HCT116 (cell line): ENCODE data around the gene SH2B3.

Experiments
- CEBPB ChIP-seq: IDR thresholded peaks from 2 replicates; pipeline ENCODE4 v1.6.1; 2012; ENCODE audit warnings: low read depth
- EGR1 ChIP-seq: IDR thresholded peaks from 2 replicates; pipeline ENCODE4 v1.6.1; 2012; ENCODE audit warnings: low read depth
- EZH2 ChIP-seq: fragments of 200-600 bp; sonication (generic); IDR thresholded peaks from 2 replicates; pipeline ENCODE4 v1.6.1; 2017; ENCODE audit warnings: antibody characterized with exemption, mixed run types
- FOSL1 ChIP-seq: IDR thresholded peaks from 2 replicates; pipeline ENCODE4 v1.6.1; 2012; ENCODE audit warnings: low read depth
- POLR2A ChIP-seq: IDR thresholded peaks from 2 replicates; pipeline ENCODE4 v1.7.0; 2011; ENCODE audit warnings: borderline replicate concordance; ENCODE audit not compliant: insufficient read depth, insufficient read length; ENCODE audit errors: extremely low read depth
- POLR2AphosphoS5 ChIP-seq: IDR thresholded peaks from 2 replicates; pipeline ENCODE4 v1.6.1; 2011; ENCODE audit warnings: mild to moderate bottlenecking, low read depth, low read length, moderate library complexity
- RAD21 ChIP-seq: IDR thresholded peaks from 2 replicates; pipeline ENCODE4 v1.6.1; 2012; ENCODE audit warnings: low read depth, mild to moderate bottlenecking
- SP1 ChIP-seq: IDR thresholded peaks from 2 replicates; pipeline ENCODE4 v1.6.1; 2012; ENCODE audit warnings: low read depth
- TCF7L2 ChIP-seq: IDR thresholded peaks from 2 replicates; pipeline ENCODE4 v1.7.0; 2011; ENCODE audit warnings: borderline replicate concordance, inconsistent platforms; ENCODE audit not compliant: insufficient read depth, insufficient read length; ENCODE audit errors: extremely low read depth
- ZFX ChIP-seq: fragments of 450-650 bp; IDR thresholded peaks from 2 replicates; pipeline ENCODE4 v1.6.1; 2017
- ZNF274 ChIP-seq: fragments of 200-500 bp; sonication (Bioruptor generic); IDR thresholded peaks from 2 replicates; pipeline ENCODE4 v1.6.1; 2014; ENCODE audit warnings: mild to moderate bottlenecking, low read depth, low read length, inconsistent platforms
- TF ChIP-seq, protein P1 (sequence below), 3 experiments: fragments of 200-600 bp in 1 of 3; sonication (generic) in 1 of 3; IDR thresholded peaks in 2 of 3; conservative IDR thresholded peaks in 1 of 3; 2 replicates each; pipeline ENCODE4 v1.5.1; 2012 to 2017; ENCODE audit warnings: low read depth in 2 of 3, low read length in 2 of 3, antibody characterized with exemption in 1 of 3, borderline replicate concordance in 1 of 3, control low read depth in 1 of 3, mild to moderate bottlenecking in 1 of 3, mixed read lengths in 1 of 3, mixed run types in 1 of 3, moderate library complexity in 1 of 3; ENCODE audit not compliant: insufficient read depth in 1 of 3
- TF ChIP-seq, protein P2 (sequence below): IDR thresholded peaks from 2 replicates; pipeline ENCODE4 v1.6.1; 2012; ENCODE audit warnings: low read depth
- TF ChIP-seq, protein P3 (sequence below): IDR thresholded peaks from 2 replicates; pipeline ENCODE4 v1.6.1; 2012

DNA sequence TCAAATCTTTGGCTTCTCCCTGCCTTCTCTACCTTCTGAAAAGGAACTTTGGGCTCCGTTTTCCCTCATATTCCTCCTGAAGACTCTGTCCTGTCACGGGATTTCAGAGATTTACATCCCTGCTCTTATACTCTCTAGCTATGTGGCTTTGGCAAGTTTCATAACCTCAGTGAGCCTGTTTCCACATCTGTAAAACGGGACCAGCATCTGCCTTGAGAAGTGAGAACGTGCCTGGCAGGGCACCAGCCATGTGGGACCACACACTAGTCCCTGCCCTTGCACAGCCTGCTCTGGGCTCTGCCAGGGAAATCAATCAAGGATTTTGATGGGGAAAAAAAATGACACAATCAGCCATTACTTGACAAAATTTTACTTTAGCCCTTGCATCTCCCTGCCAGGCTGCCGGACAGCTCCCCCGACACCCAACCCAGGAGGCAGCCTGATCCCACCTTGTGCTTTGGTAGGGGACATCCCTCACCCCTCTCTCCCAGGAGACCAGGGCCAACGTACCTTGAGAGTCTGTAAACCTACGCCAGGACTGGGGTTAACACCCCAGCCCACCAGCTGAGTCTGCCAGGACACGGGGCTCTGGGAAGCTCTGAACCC is 45.3 kb upstream of the SH2B3 start:
- TF ChIP-seq, protein P1, sequence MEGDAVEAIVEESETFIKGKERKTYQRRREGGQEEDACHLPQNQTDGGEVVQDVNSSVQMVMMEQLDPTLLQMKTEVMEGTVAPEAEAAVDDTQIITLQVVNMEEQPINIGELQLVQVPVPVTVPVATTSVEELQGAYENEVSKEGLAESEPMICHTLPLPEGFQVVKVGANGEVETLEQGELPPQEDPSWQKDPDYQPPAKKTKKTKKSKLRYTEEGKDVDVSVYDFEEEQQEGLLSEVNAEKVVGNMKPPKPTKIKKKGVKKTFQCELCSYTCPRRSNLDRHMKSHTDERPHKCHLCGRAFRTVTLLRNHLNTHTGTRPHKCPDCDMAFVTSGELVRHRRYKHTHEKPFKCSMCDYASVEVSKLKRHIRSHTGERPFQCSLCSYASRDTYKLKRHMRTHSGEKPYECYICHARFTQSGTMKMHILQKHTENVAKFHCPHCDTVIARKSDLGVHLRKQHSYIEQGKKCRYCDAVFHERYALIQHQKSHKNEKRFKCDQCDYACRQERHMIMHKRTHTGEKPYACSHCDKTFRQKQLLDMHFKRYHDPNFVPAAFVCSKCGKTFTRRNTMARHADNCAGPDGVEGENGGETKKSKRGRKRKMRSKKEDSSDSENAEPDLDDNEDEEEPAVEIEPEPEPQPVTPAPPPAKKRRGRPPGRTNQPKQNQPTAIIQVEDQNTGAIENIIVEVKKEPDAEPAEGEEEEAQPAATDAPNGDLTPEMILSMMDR (IDR thresholded peaks at IDR 0.05 in 2 of 3, conservative IDR thresholded peaks at IDR 0.05 in 1 of 3; ENCODE audit: borderline replicate concordance in 1 of 3, insufficient read depth in 1 of 3, low read depth in 2 of 3, low read length in 2 of 3) = no peak
- no peak for TF ChIP-seq SP1
- TF ChIP-seq POLR2AphosphoS5 = no peak
- no peak for TF ChIP-seq POLR2A
- TF ChIP-seq EZH2 = no peak
- TF ChIP-seq, protein P2, sequence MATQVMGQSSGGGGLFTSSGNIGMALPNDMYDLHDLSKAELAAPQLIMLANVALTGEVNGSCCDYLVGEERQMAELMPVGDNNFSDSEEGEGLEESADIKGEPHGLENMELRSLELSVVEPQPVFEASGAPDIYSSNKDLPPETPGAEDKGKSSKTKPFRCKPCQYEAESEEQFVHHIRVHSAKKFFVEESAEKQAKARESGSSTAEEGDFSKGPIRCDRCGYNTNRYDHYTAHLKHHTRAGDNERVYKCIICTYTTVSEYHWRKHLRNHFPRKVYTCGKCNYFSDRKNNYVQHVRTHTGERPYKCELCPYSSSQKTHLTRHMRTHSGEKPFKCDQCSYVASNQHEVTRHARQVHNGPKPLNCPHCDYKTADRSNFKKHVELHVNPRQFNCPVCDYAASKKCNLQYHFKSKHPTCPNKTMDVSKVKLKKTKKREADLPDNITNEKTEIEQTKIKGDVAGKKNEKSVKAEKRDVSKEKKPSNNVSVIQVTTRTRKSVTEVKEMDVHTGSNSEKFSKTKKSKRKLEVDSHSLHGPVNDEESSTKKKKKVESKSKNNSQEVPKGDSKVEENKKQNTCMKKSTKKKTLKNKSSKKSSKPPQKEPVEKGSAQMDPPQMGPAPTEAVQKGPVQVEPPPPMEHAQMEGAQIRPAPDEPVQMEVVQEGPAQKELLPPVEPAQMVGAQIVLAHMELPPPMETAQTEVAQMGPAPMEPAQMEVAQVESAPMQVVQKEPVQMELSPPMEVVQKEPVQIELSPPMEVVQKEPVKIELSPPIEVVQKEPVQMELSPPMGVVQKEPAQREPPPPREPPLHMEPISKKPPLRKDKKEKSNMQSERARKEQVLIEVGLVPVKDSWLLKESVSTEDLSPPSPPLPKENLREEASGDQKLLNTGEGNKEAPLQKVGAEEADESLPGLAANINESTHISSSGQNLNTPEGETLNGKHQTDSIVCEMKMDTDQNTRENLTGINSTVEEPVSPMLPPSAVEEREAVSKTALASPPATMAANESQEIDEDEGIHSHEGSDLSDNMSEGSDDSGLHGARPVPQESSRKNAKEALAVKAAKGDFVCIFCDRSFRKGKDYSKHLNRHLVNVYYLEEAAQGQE = no peak
- no peak for TF ChIP-seq RAD21
- TF ChIP-seq, protein P3, sequence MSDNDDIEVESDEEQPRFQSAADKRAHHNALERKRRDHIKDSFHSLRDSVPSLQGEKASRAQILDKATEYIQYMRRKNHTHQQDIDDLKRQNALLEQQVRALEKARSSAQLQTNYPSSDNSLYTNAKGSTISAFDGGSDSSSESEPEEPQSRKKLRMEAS = no peak
- TF ChIP-seq CEBPB = no peak
- no peak for TF ChIP-seq TCF7L2
- TF ChIP-seq ZNF274 = no peak
- TF ChIP-seq EGR1 = no peak
- TF ChIP-seq ZFX = no peak
- TF ChIP-seq FOSL1 = no peak
